HepG2 (cell line): ENCODE data around the gene C5orf15. TPM values are rescaled to one million over a fixed set of nuclear protein-coding genes. Genes with fewer than 3 reads are reported as not detected.

ENCODE experiments used
- CC2D1A ChIP-seq: sonication (generic); formaldehyde crosslinking; IDR thresholded peaks from 2 replicates; pipeline ENCODE4 v1.8.1; 2023; ENCODE audit warnings: mild to moderate bottlenecking, missing genetic modification reagents
- ELF4 ChIP-seq: sonication (generic); formaldehyde crosslinking; IDR thresholded peaks from 2 replicates; pipeline ENCODE4 v1.5.0; 2020; ENCODE audit warnings: missing genetic modification reagents, mild to moderate bottlenecking, moderate library complexity, borderline replicate concordance
- ELK4 ChIP-seq: sonication (generic); formaldehyde crosslinking; IDR thresholded peaks from 2 replicates; pipeline ENCODE4 v1.9.0; 2021; ENCODE audit warnings: missing genetic modification reagents, borderline replicate concordance
- IRF2 ChIP-seq: IDR thresholded peaks from 2 replicates; pipeline ENCODE4 v1.6.1; 2018; ENCODE audit warnings: missing genetic modification reagents, missing compliant biosample characterization
- IRX3 ChIP-seq: sonication (generic); formaldehyde crosslinking; IDR thresholded peaks from 2 replicates; pipeline ENCODE4 v1.8.1; 2023; ENCODE audit warnings: mild to moderate bottlenecking, low read depth, missing genetic modification reagents, borderline replicate concordance
- JUNB ChIP-seq: sonication (generic); formaldehyde crosslinking; IDR thresholded peaks from 2 replicates; pipeline ENCODE4 v1.8.0; 2022; ENCODE audit warnings: missing genetic modification reagents, mild to moderate bottlenecking, borderline replicate concordance
- MTA3 ChIP-seq: sonication (generic); formaldehyde crosslinking; IDR thresholded peaks from 2 replicates; pipeline ENCODE4 v1.4.0; 2020; ENCODE audit warnings: missing genetic modification reagents
- PRDM4 ChIP-seq: sonication (generic); formaldehyde crosslinking; IDR thresholded peaks from 2 replicates; pipeline ENCODE4 v1.9.0; 2021; ENCODE audit warnings: missing genetic modification reagents, borderline replicate concordance
- RBM39 ChIP-seq: fragments of 200-400 bp; formaldehyde crosslinking; IDR thresholded peaks from one replicate; pipeline ENCODE4 v1.6.1; 2018; ENCODE audit warnings: antibody characterized with exemption, mild to moderate bottlenecking, low read depth, low read length; ENCODE audit not compliant: poor library complexity, severe bottlenecking
- REPIN1 ChIP-seq: sonication (generic); formaldehyde crosslinking; IDR thresholded peaks from 2 replicates; pipeline ENCODE4 v1.8.0; 2022; ENCODE audit warnings: missing genetic modification reagents, low read depth, mild to moderate bottlenecking, borderline replicate concordance
- TBL1XR1 ChIP-seq: fragments of 150-350 bp; IDR thresholded peaks from 2 replicates; pipeline ENCODE4 v1.6.1; 2014; ENCODE audit warnings: borderline replicate concordance, low read length; ENCODE audit not compliant: partially characterized antibody
- THAP7 ChIP-seq: sonication (generic); formaldehyde crosslinking; IDR thresholded peaks from 2 replicates; pipeline ENCODE4 v1.8.1; 2023; ENCODE audit warnings: mild to moderate bottlenecking, missing genetic modification reagents
- ZNF142 ChIP-seq: sonication (generic); formaldehyde crosslinking; IDR thresholded peaks from 2 replicates; pipeline ENCODE4 v1.4.0; 2020; ENCODE audit warnings: missing genetic modification reagents
- ZNF30 ChIP-seq: sonication (generic); formaldehyde crosslinking; IDR thresholded peaks from 2 replicates; pipeline ENCODE4 v1.5.0; 2020; ENCODE audit warnings: mild to moderate bottlenecking, missing genetic modification reagents
- ZNF558 ChIP-seq: sonication (generic); formaldehyde crosslinking; IDR thresholded peaks from 2 replicates; pipeline ENCODE4 v1.9.0; 2022; ENCODE audit warnings: mild to moderate bottlenecking, missing genetic modification reagents, borderline replicate concordance
- ZNF678 ChIP-seq: sonication (generic); formaldehyde crosslinking; IDR thresholded peaks from 2 replicates; pipeline ENCODE4 v1.4.0; 2020; ENCODE audit warnings: mild to moderate bottlenecking, missing genetic modification reagents
- ZNF781 ChIP-seq: sonication (generic); formaldehyde crosslinking; IDR thresholded peaks from 2 replicates; pipeline ENCODE4 v1.5.1; 2020; ENCODE audit warnings: borderline replicate concordance, mild to moderate bottlenecking, missing genetic modification reagents; ENCODE audit errors: not compliant biosample characterization
- ZNF878 ChIP-seq: sonication (generic); formaldehyde crosslinking; IDR thresholded peaks from 2 replicates; pipeline ENCODE4 v1.8.1; 2023; ENCODE audit warnings: mild to moderate bottlenecking, missing genetic modification reagents, moderate library complexity
- ZZZ3 ChIP-seq: sonication (generic); formaldehyde crosslinking; IDR thresholded peaks from 2 replicates; pipeline ENCODE4 v1.4.0; 2020; ENCODE audit warnings: missing genetic modification reagents, mild to moderate bottlenecking, borderline replicate concordance
- polyA plus RNA-seq, 8 experiments: library from polyadenylated mRNA; depleted of rRNA in 3 of 8; stranded (reverse) in 7 of 8; unstranded in 1 of 8; fragments of >200 nt; fragmentation: Illumina TruSeq in 4 of 8; extraction: Trizol in 4 of 8; gene quantifications; 2 replicates each; pipeline versions ENCODE4 v1.2.1 to v1.2.3, GENCODE V29; 2011 to 2016; ENCODE audit warnings: low read depth in 4 of 8, missing spikeins in 1 of 8, mixed read lengths in 1 of 8; ENCODE audit not compliant: insufficient read depth in 1 of 8
- total RNA-seq, 5 experiments: library from RNA; depleted of rRNA; stranded (reverse); fragments of >200 nt; fragmentation: Illumina TruSeq; extraction: Trizol; gene quantifications; 2 replicates each; pipeline ENCODE4 v1.2.3, GENCODE V29; 2016; ENCODE audit warnings: low read depth in 1 of 5

Gene C5orf15
- total and polyA plus RNA-seq, 2 of the 13 experiments (the other 11 are each of a cell fraction or from before 2014, with no cell fraction given), result 58.5 to 82.7 TPM

- TF ChIP-seq ELK4 (no peak), THAP7 (CRISPR knock-in tag) (no peak), ZNF30 (CRISPR knock-in tag) (no peak), MTA3 (CRISPR knock-in tag) (no peak), ZNF558 (CRISPR knock-in tag) (no peak), ZNF142 (CRISPR knock-in tag) (no peak), ZZZ3 (CRISPR knock-in tag) (no peak), IRX3 (CRISPR knock-in tag) (no peak), CC2D1A (CRISPR knock-in tag) (no peak), ZNF678 (CRISPR knock-in tag) (no peak), ZNF781 (CRISPR knock-in tag) (peak; percentile 34), RBM39 (no peak), IRF2 (CRISPR knock-in tag) (0 out of 2 replicates have a peak, but pooled peaks have one; percentile 10), ZNF878 (CRISPR knock-in tag) (no peak), REPIN1 (peak; percentile 69), TBL1XR1 (peak; percentile 10), ELF4 (CRISPR knock-in tag) (no peak), JUNB (CRISPR knock-in tag) (peak; percentile 56; the same call in 1 of the 2 replicates), PRDM4 (no peak)
These were observed 1.4 kb upstream of the C5orf15 start (continued) for GRCh38 chr5:133969654-133970324.
